Fibroblast of mammary gland (primary cell): ENCODE data around the gene LTN1.
"Not testable (repeated sequence)": the region's sequence is repeated elsewhere in the genome, so short reads cannot be mapped to it uniquely, and the experiment has no call there.

Experiments used
- DNase-seq: peaks from one replicate; pipeline ENCODE4 v3.0.0-alpha.2; 2010; ENCODE audit warnings: low read depth
- H3K4me3 ChIP-seq: 2 replicates; pipeline ENCODE4 v1.5.1; 2011; ENCODE audit warnings: low read depth, mild to moderate bottlenecking, low read length, moderate library complexity; ENCODE audit not compliant: control insufficient read depth
- TF ChIP-seq, protein P1 (sequence below): conservative IDR thresholded peaks from 2 replicates; pipeline ENCODE4 v1.5.1; 2011; ENCODE audit warnings: low read depth, low read length, inconsistent platforms; ENCODE audit not compliant: control insufficient read depth, insufficient read depth

Gene LTN1

DNA sequence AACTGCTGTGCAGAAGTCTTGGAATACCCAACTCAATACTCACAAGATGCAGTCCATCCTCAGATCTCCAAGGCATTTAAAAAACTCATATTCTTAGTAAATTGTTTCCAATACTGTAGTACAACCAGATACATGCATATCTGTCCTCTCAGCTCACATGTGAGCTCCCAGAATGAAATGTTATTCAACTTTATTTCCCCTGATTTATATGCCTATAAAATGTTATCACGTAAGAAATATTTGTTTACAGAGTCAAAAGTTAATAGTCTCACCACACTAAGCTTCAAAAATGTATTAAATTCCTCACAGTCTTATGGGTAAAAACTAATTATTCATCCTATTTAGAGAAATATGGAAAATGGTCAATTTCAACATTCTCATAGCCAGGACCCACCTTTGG, 56.6 kb downstream of the LTN1 start:
- no peak overlapping the region for H3K4me3 ChIP-seq
- DNase-seq = no peak
- TF ChIP-seq, protein P1, sequence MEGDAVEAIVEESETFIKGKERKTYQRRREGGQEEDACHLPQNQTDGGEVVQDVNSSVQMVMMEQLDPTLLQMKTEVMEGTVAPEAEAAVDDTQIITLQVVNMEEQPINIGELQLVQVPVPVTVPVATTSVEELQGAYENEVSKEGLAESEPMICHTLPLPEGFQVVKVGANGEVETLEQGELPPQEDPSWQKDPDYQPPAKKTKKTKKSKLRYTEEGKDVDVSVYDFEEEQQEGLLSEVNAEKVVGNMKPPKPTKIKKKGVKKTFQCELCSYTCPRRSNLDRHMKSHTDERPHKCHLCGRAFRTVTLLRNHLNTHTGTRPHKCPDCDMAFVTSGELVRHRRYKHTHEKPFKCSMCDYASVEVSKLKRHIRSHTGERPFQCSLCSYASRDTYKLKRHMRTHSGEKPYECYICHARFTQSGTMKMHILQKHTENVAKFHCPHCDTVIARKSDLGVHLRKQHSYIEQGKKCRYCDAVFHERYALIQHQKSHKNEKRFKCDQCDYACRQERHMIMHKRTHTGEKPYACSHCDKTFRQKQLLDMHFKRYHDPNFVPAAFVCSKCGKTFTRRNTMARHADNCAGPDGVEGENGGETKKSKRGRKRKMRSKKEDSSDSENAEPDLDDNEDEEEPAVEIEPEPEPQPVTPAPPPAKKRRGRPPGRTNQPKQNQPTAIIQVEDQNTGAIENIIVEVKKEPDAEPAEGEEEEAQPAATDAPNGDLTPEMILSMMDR = no peak

DNA sequence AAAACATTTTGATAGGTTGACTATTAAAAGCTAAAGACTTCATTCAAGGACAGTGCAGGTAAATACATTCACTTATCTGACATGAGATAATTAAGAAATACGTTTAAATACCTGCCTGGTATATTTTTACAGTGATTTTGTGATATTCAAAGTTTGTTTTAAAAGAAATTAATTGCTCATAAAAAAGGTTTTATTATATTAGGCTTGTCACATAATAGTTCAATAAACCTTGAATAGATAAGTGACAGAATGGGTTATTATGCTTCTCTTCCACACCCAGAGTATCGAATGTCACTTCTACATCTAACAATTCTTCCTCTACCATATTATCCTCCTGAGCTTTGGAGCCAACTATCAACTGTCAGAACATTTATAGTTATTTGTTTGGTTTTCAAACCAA, 60.0 kb downstream of the LTN1 start:
- no peak for DNase-seq
- TF ChIP-seq, protein P1 = no peak

DNA sequence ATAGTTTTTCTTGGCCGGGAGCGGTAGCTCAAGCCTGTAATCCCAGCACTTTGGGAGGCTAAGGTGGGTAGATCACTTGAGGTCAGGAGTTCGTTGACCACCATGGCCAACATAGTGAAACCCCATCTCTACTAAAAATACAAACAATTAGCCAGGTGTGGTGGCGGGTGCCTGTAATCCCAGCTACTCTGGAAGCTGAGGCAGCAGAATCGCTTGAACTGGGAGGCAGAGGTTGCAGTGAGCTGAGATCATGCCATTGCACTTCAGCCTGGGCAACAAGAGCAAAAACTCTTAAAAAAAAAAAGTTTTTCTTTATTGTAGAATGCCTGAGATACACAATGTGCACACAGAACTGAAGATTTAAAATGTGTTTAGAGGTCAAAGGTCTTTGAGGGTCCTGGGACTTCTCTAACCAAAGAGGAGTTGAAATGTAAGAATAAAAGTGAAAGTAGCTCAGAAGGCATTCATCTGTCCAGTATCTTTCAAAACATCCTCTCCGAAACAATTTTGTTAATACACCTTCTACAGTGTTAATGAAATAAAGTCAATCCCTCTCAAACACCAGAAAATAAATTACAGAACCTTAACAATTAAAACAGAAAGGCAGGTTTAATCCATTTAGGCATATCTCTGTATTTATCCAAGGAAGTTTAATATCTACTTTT, 60.8 kb downstream of the LTN1 start:
- not testable (repeated sequence) for DNase-seq, H3K4me3 ChIP-seq

More for the DNA sequence above, 60.0 kb downstream of the LTN1 start:
- H3K4me3 ChIP-seq = no peak overlapping the region

DNA sequence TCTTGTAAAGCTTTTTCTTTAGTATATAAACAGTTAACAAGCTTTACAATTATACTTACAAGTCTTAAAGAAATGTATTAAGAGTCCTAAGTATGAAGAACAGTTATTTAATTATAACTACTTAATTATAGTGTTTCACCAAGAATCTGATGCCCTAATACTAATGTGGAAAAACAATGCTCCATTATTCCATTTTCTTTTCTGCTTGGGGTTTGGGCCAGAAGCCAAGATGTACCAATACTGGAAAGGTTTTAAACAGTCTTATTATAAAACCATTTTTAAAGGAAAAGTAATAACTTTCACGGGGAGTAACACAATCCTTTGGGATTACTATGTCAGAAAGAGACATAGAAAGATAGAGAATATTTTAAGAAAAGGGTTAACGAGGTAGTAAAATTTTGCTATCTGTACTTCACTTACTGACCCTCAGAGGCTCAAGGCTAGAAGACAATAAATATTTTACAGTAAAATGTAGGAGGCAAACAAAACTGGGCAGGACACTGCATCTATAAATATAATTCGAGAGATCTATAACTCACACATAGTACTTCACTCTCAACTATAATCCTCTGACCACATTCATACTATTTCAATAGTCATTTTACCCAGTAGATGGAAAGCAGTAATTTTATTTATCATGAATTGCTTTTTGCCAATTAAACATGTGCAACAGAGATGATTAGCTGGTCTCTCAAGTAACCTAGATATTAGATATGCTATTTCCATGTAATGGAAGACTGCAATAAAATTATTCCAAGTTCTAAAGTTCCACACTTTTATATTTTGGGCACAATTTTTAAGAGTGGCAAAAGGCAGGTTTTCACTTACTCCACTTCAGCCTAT, 63.9 kb downstream of the LTN1 start:
- H3K4me3 ChIP-seq = no peak overlapping the region
- TF ChIP-seq, protein P1 = no peak
- no peak for DNase-seq

DNA sequence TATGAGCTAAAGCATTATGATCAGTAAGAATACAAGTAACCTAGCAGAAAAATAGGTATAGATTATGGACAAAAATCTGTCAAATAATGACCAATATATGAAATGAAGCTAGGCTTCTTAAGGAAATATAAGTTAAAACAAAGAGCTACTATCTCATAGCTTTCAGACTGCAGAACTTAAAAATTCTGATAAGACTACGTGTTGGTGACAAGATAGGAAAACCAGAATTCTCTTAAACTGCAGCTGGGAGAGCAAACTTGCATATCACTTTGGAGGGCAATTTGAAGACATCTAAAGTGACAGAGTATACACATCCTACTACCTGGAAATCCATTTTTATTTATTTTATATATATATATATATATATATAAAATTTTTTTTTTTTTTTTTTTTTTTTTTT, 65.5 kb downstream of the LTN1 start:
- DNase-seq = no peak
- no peak overlapping the region for H3K4me3 ChIP-seq
- TF ChIP-seq, protein P1 = no peak

DNA sequence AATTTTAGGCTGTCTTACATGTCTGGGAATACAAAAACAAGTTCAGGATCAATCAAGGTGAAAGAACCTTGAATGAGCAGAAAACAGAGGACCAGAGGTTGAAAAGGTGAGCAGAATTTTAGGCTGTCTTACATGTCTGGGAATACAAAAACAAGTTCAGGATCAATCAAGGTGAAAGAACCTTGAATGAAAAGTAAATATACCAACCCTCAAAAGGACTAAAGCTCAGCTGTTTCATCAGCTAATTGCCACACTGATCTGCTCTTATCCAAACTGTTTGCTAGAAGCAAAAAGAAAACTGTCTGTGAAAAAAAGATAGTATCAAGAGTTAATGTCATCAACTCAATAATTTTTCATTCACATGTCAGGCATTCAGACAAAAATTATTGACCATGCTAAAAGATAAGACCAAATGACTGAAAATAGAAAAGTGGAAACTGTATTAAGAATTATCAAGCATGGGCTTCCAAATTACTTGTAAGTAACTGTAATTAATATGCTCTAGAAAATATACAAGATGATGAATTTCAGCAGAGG, 69.2 kb downstream of the LTN1 start:
- no peak overlapping the region for H3K4me3 ChIP-seq
- no peak for DNase-seq
- TF ChIP-seq, protein P1 = no peak

DNA sequence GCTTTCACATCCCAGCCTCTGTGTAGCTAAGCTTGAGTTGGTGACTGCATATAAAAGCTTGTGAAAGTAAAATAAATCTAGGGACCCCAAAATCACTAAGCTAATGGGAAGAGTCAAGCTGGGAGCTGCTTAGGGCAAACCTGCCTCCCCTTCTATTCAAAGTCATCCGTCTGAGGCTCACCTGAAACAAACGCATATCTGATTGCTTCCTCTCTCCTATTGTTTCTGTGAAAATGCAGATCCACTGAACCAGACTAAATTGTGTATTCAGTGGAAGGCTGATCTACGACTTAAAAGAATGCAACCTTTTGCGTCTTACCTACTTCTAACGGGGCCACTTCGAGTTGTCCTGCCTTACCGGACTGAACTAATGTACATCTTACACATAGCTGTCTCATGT, 70.3 kb downstream of the LTN1 start:
- TF ChIP-seq, protein P1 = no peak
- DNase-seq = no peak
- H3K4me3 ChIP-seq = no peak overlapping the region
